ENCODE data around the gene CXCL14.

Gene CXCL14

GRCh38 chr5:135571902-135572301 is 6.9 kb downstream of the CXCL14 start:
- intact Hi-C loops (cut with DNase I): no loop called here

GRCh38 chr5:135571066-135571609 is 7.7 kb downstream of the CXCL14 start:
- no peak for DNase-seq
- intact Hi-C loops (cut with DNase I): no loop called here

More at GRCh38 chr5:135571902-135572301, 6.9 kb downstream of the CXCL14 start:
- no peak for DNase-seq

- no peak for DNase-seq
- intact Hi-C loops (cut with DNase I): no loop called here
These were observed 8.4 kb downstream of the CXCL14 start for GRCh38 chr5:135570453-135570764.

GRCh38 chr5:135569755-135570452 is 8.9 kb downstream of the CXCL14 start:
- intact Hi-C loops (cut with DNase I): no loop called here
- DNase-seq: peak in 6 of 42 donors; percentile 26 to 54 (median 40)

- DNase-seq: no peak
- intact Hi-C loops (cut with DNase I): no loop called here
These were observed 9.8 kb downstream of the CXCL14 start for GRCh38 chr5:135568923-135569360.

GRCh38 chr5:135568246-135568645 is 10.5 kb downstream of the CXCL14 start:
- intact Hi-C loops (cut with DNase I): no loop called here
- peak in 3 of 42 donors; percentile 23 to 62 (median 27) for DNase-seq

- intact Hi-C loops (cut with DNase I): no loop called here
- peak in 1 of 42 donors; percentile 7 for DNase-seq
These were observed 11.1 kb downstream of the CXCL14 start for GRCh38 chr5:135567661-135568060.

GRCh38 chr5:135566422-135567400 is 12.1 kb downstream of the CXCL14 start:
- intact Hi-C loops (cut with DNase I): no loop called here
- peak in 1 of 42 donors; percentile 15 for DNase-seq

GRCh38 chr5:135565725-135566421 is 12.9 kb downstream of the CXCL14 start:
- intact Hi-C loops (cut with DNase I): no loop called here
- DNase-seq: peak; percentile 29 to 91 (median 76)

- intact Hi-C loops (cut with DNase I): no loop called here
- DNase-seq: no peak
These were observed 13.5 kb downstream of the CXCL14 start for GRCh38 chr5:135565266-135565665.

- intact Hi-C loops (cut with DNase I): no loop called here
- DNase-seq: no peak
These were observed 14.5 kb downstream of the CXCL14 start for GRCh38 chr5:135564331-135564730.

- DNase-seq: peak in 1 of 42 donors; percentile 0
- intact Hi-C loops (cut with DNase I): no loop called here
These were observed 17.5 kb downstream of the CXCL14 start for GRCh38 chr5:135561266-135561665.

GRCh38 chr5:135560858-135561257 is 17.9 kb downstream of the CXCL14 start:
- intact Hi-C loops (cut with DNase I): no loop called here
- peak; percentile 77 to 94 (median 86) for DNase-seq

GRCh38 chr5:135559354-135559753 is 19.4 kb downstream of the CXCL14 start:
- intact Hi-C loops (cut with DNase I): loop anchor here (5.0 kb wide), 1 partner anchor 273 kb away; the partner anchor contains the start of gene SLC25A48
- DNase-seq: no peak

- peak in 5 of 42 donors; percentile 1 to 63 (median 50) for DNase-seq
- intact Hi-C loops (cut with DNase I): loop anchor here (5.0 kb wide), 1 partner anchor 275 kb away; the partner anchor contains the start of gene SLC25A48
These were observed 21.5 kb downstream of the CXCL14 start for GRCh38 chr5:135557076-135557838.

GRCh38 chr5:135556620-135557019 is 22.2 kb downstream of the CXCL14 start:
- DNase-seq: no peak
- intact Hi-C loops (cut with DNase I): loop anchor here (5.0 kb wide), 1 partner anchor 276 kb away; the partner anchor contains the start of gene SLC25A48

GRCh38 chr5:135555530-135555929 is 23.3 kb downstream of the CXCL14 start:
- intact Hi-C loops (cut with DNase I): loop anchor here (5.0 kb wide), 1 partner anchor 277 kb away; the partner anchor contains the start of gene SLC25A48
- DNase-seq: no peak

Data from head of caudate nucleus (tissue), 42 donors.